ENCODE data around the gene CPN1. TPM values are rescaled to one million over a fixed set of nuclear protein-coding genes. Genes with fewer than 3 reads are reported as not detected.

The CPN1 gene
- total and polyA plus RNA-seq, 2 experiments from 2014 or later: 2.8 to 4.6 TPM

GRCh38 chr10:100027416-100027815 is 54.3 kb downstream of the CPN1 start:
- WGBS (ENCODE audit: low lambda C conversion rate, missing lambda C conversion rate): 100% methylated on average over 1 of the region's 1 CpG
- no peak overlapping the region for H3K27ac ChIP-seq
- H3K4me1 ChIP-seq (ENCODE audit: insufficient read depth): no peaks in the 10 kb centered on the region

GRCh38 chr10:100025576-100025975 is 56.1 kb downstream of the CPN1 start:
- H3K4me2 ChIP-seq: no peak overlapping the region
- H3K9me2 ChIP-seq (replicated peaks; ENCODE audit: insufficient read depth): no peaks in the 10 kb centered on the region
- peaks cover 5% of the 10 kb centered on the region for H3K4me1 ChIP-seq (ENCODE audit: insufficient read depth)
- no peak overlapping the region for H3K4me3 ChIP-seq
- H3K9me3 ChIP-seq (ENCODE audit: low read depth): no peaks in the 10 kb centered on the region
- no peaks in the 10 kb centered on the region for H3K79me2 ChIP-seq
- H3K27me3 ChIP-seq: no peaks in the 10 kb centered on the region
- TF ChIP-seq EZH2 (IDR thresholded peaks at IDR 0.05; ENCODE audit: borderline replicate concordance) (no peak), CTCF (IDR thresholded peaks at IDR 0.05; ENCODE audit: poor library complexity) (no peak), EZH2phosphoT487 (IDR thresholded peaks at IDR 0.05; ENCODE audit: low read depth, severe bottlenecking, unreplicated experiment) (no peak)
- DNase-seq (ENCODE audit: low spot score): no peak
- H2AFZ ChIP-seq: no peak overlapping the region
- no peaks in the 10 kb centered on the region for H3K36me3 ChIP-seq (replicated peaks; ENCODE audit: insufficient read depth, low read depth)
- no peak overlapping the region for H3K27ac ChIP-seq
- no peaks in the 10 kb centered on the region for H4K20me1 ChIP-seq (ENCODE audit: insufficient read depth, poor library complexity, severe bottlenecking)
- WGBS (ENCODE audit: low lambda C conversion rate, missing lambda C conversion rate): 62% methylated on average over 5 of the region's 5 CpGs

More at GRCh38 chr10:100027416-100027815, 54.3 kb downstream of the CPN1 start:
- no peak for TF ChIP-seq EZH2 (IDR thresholded peaks at IDR 0.05; ENCODE audit: borderline replicate concordance)
- TF ChIP-seq CTCF (IDR thresholded peaks at IDR 0.05; ENCODE audit: poor library complexity): no peak
- no peak for TF ChIP-seq EZH2phosphoT487 (IDR thresholded peaks at IDR 0.05; ENCODE audit: low read depth, severe bottlenecking, unreplicated experiment)
- no peaks in the 10 kb centered on the region for H3K9me2 ChIP-seq (replicated peaks; ENCODE audit: insufficient read depth)
- H3K4me2 ChIP-seq: no peak overlapping the region
- no peaks in the 10 kb centered on the region for H3K27me3 ChIP-seq
- no peak overlapping the region for H3K4me3 ChIP-seq
- no peaks in the 10 kb centered on the region for H4K20me1 ChIP-seq (ENCODE audit: insufficient read depth, poor library complexity, severe bottlenecking)
- no peaks in the 10 kb centered on the region for H3K9me3 ChIP-seq (ENCODE audit: low read depth)
- H3K36me3 ChIP-seq (replicated peaks; ENCODE audit: insufficient read depth, low read depth): no peaks in the 10 kb centered on the region
- no peak overlapping the region for H2AFZ ChIP-seq
- no peaks in the 10 kb centered on the region for H3K79me2 ChIP-seq
- DNase-seq (ENCODE audit: low spot score): no peak

- no peaks in the 10 kb centered on the region for H4K20me1 ChIP-seq (ENCODE audit: insufficient read depth, poor library complexity, severe bottlenecking)
- H3K27me3 ChIP-seq: no peaks in the 10 kb centered on the region
- no peak for DNase-seq (ENCODE audit: low spot score)
- no peaks in the 10 kb centered on the region for H3K9me2 ChIP-seq (replicated peaks; ENCODE audit: insufficient read depth)
- no peaks in the 10 kb centered on the region for H3K36me3 ChIP-seq (replicated peaks; ENCODE audit: insufficient read depth, low read depth)
- H3K4me1 ChIP-seq (ENCODE audit: insufficient read depth): peaks cover 11% of the 10 kb centered on the region
- H3K4me2 ChIP-seq: no peak overlapping the region
- no peaks in the 10 kb centered on the region for H3K79me2 ChIP-seq
- WGBS (ENCODE audit: low lambda C conversion rate, missing lambda C conversion rate): 89% methylated on average over 11 of the region's 11 CpGs
- H3K4me3 ChIP-seq: no peak overlapping the region
- H3K9me3 ChIP-seq (ENCODE audit: low read depth): no peaks in the 10 kb centered on the region
- no peak overlapping the region for H3K27ac ChIP-seq
- no peak overlapping the region for H2AFZ ChIP-seq
- TF ChIP-seq EZH2phosphoT487 (IDR thresholded peaks at IDR 0.05; ENCODE audit: low read depth, severe bottlenecking, unreplicated experiment) (no peak), EZH2 (IDR thresholded peaks at IDR 0.05; ENCODE audit: borderline replicate concordance) (no peak), CTCF (IDR thresholded peaks at IDR 0.05; ENCODE audit: poor library complexity) (no peak)
Measured at GRCh38 chr10:100024748-100025147, 56.9 kb downstream of the CPN1 start.

GRCh38 chr10:100022403-100022802 is 59.3 kb downstream of the CPN1 start:
- H3K4me2 ChIP-seq: no peak overlapping the region
- WGBS (ENCODE audit: low lambda C conversion rate, missing lambda C conversion rate): 71% methylated on average over 2 of the region's 2 CpGs
- no peaks in the 10 kb centered on the region for H3K36me3 ChIP-seq (replicated peaks; ENCODE audit: insufficient read depth, low read depth)
- H3K27me3 ChIP-seq: no peaks in the 10 kb centered on the region
- H3K4me1 ChIP-seq (ENCODE audit: insufficient read depth): peaks cover 11% of the 10 kb centered on the region
- H3K4me3 ChIP-seq: no peak overlapping the region
- no peak overlapping the region for H2AFZ ChIP-seq
- no peaks in the 10 kb centered on the region for H3K79me2 ChIP-seq
- no peaks in the 10 kb centered on the region for H4K20me1 ChIP-seq (ENCODE audit: insufficient read depth, poor library complexity, severe bottlenecking)
- no peak overlapping the region for H3K27ac ChIP-seq
- no peaks in the 10 kb centered on the region for H3K9me3 ChIP-seq (ENCODE audit: low read depth)
- no peaks in the 10 kb centered on the region for H3K9me2 ChIP-seq (replicated peaks; ENCODE audit: insufficient read depth)
- DNase-seq (ENCODE audit: low spot score): no peak
- TF ChIP-seq EZH2phosphoT487 (IDR thresholded peaks at IDR 0.05; ENCODE audit: low read depth, severe bottlenecking, unreplicated experiment): no peak
- TF ChIP-seq CTCF (IDR thresholded peaks at IDR 0.05; ENCODE audit: poor library complexity): no peak
- TF ChIP-seq EZH2 (IDR thresholded peaks at IDR 0.05; ENCODE audit: borderline replicate concordance): no peak
